Measurements from ENCODE around the gene GPR61. TPM values are rescaled to one million over a fixed set of nuclear protein-coding genes. Genes with fewer than 3 reads are reported as not detected.

Gene GPR61
- total and polyA plus RNA-seq, 2 of the 4 experiments (the other 2 are of a cell fraction), result not detected

DNA sequence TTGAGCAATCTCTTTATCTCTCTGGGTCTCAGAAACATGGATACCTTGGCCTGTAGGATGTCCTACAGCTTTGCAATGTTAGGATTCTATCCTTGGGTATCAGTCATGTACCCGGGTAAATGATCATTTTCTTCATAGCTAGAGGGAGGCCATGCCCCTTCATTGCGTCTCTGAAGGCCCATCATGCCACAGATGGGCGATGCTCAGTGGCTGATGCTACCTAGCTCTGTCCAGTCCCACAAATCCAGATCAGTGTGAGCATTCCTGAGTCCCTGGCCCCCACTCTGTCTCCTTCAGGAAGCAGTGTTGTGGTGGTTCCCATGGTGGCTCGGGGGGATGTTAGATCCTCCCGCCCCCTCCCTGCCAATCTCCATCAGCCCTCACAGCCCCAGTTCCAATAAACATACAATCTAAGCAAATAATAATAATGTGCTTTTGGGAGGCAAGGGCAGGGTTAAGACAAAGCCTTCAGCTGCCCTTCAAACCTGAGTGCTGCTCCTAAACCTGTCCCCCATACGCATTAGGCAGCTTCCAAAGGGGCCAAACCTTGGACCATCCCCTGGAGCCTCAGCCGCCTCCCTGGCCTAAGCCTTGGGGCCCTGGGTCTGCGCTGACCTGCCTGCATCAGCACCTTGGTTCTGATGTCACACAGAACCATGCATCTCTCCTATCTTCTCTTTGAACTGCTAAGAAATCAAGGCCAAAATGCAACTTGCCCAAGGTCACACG, 681 bp upstream of the GPR61 start:
- TF ChIP-seq POLR2A (IDR thresholded peaks at IDR 0.05; ENCODE audit: low read depth, low read length), result no peak
- no peak for TF ChIP-seq SMC3 (IDR thresholded peaks at IDR 0.05; ENCODE audit: low read depth, low read length)
- no peak for TF ChIP-seq RFX5 (IDR thresholded peaks at IDR 0.05; ENCODE audit: low read depth, low read length)
- Histone ChIP-seq H4K8ac (ENCODE audit: low read depth in 2 of 2, low read length in 2 of 2) (no peak overlapping the region), H3K9me3 (ENCODE audit: control insufficient read depth, insufficient read depth, low read length) (no peaks in the 10 kb centered on the region), H3K9ac (ENCODE audit: low read depth, low read length) (no peak overlapping the region), H2BK120ac (ENCODE audit: low read depth, low read length) (no peak overlapping the region), H2AFZ (replicated peaks; ENCODE audit: low read length, poor library complexity) (no peak overlapping the region), H3K27me3 (ENCODE audit: control insufficient read depth, insufficient read depth, low read length) (peaks cover 23% of the 10 kb centered on the region), H3K4ac (ENCODE audit: low read depth, low read length) (no peak overlapping the region), H3K79me1 (ENCODE audit: low read depth in 1 of 2, low read length in 2 of 2) (no peaks in the 10 kb centered on the region), H3K4me3 (ENCODE audit: insufficient read depth, low read depth, low read length) (no peak overlapping the region), H3K56ac (ENCODE audit: extremely low read depth, insufficient read depth, low read length) (no peak overlapping the region), H3K9me1 (ENCODE audit: insufficient read depth, low read length) (no peaks in the 10 kb centered on the region; the same call in 1 of the 2 replicates), H4K5ac (ENCODE audit: low read depth, low read length) (no peak overlapping the region), H3K36me3 (ENCODE audit: control insufficient read depth, insufficient read depth, low read length) (no peaks in the 10 kb centered on the region), H2AK9ac (replicated peaks; ENCODE audit: low read depth, low read length, poor library complexity) (no peak overlapping the region), H4K20me1 (ENCODE audit: insufficient read depth, low read length) (no peaks in the 10 kb centered on the region), H3K27ac (ENCODE audit: insufficient read depth, low read length) (no peak overlapping the region), H3K23ac (ENCODE audit: low read depth, low read length) (no peak overlapping the region), H2AK5ac (ENCODE audit: low read depth, low read length) (no peak overlapping the region), H2BK5ac (ENCODE audit: low read depth, low read length, poor library complexity, severe bottlenecking) (no peak overlapping the region), H2BK15ac (ENCODE audit: low read depth, low read length) (no peak overlapping the region), H3K4me2 (ENCODE audit: low read depth, low read length) (no peak overlapping the region), H3K4me1 (ENCODE audit: control insufficient read depth, insufficient read depth, low read length) (no peaks in the 10 kb centered on the region; the same call in 1 of the 2 replicates), H4K91ac (ENCODE audit: insufficient read depth, low read depth, low read length) (no peak overlapping the region), H3K14ac (replicated peaks; ENCODE audit: low read depth, low read length) (no peak overlapping the region), H3K18ac (ENCODE audit: low read depth, low read length) (no peak overlapping the region), H2BK20ac (ENCODE audit: low read depth, low read length) (no peak overlapping the region)
- ATAC-seq (ENCODE audit: low read depth) (no peak), DNase-seq (no peak)
- WGBS, 2 experiments (ENCODE audit: extremely low coverage in 2 of 2, insufficient read length in 1 of 2), result 69% methylated on average over 4 of the region's 9 CpGs; no CpG with 5 or more reads in 1 of the 2 experiments
- no TSS peak for BruUV-seq (replicated peaks)
- CTCF ChIA-PET, result interaction anchor here (1.0 kb wide), 1 partner anchor 101 kb away, joined by 4 read pairs; no protein-coding TSS in a partner anchor
- in situ Hi-C loops (cut with MboI; ENCODE audit: low sequenced_read_pairs) (loop anchor here (10.0 kb wide), 1 partner anchor 274 kb away; no protein-coding TSS in a partner anchor), dilution Hi-C loops (cut with HindIII; ENCODE audit: low sequenced_read_pairs, unreplicated experiment) (no loop called here), intact Hi-C loops (cut with micrococcal nuclease) (no loop called here)
- POLR2A ChIA-PET (ENCODE audit: unreplicated experiment), result no interaction called here
